CD14-positive monocyte (primary cell): Measurements from ENCODE around the gene PSPC1. TPM values are rescaled to one million over a fixed set of nuclear protein-coding genes. Genes with fewer than 3 reads are reported as not detected.

ENCODE experiments used
- DNase-seq, 3 donors: peaks; one replicate each; pipeline ENCODE4 v3.0.0-alpha.2; 2011 to 2022
- H2AFZ ChIP-seq: 2 replicates; pipeline ENCODE4 v1.6.0; 2012; ENCODE audit warnings: mild to moderate bottlenecking, low read depth, low read length, inconsistent platforms; ENCODE audit not compliant: insufficient read depth, poor library complexity, severe bottlenecking
- H3K27ac ChIP-seq, 2 donors: 1 replicate in 1 of 2; 2 replicates in 1 of 2; pipeline ENCODE4 v1.5.1; 2012 to 2013; ENCODE audit warnings: low read length in 2 of 2, control low read depth in 1 of 2, inconsistent platforms in 1 of 2, low read depth in 1 of 2, mild to moderate bottlenecking in 1 of 2
- H3K27me3 ChIP-seq, 2 donors: one replicate each; pipeline versions ENCODE4 v1.6.0 to v1.6.1; 2011 to 2013; ENCODE audit warnings: low read length in 2 of 2; ENCODE audit not compliant: control insufficient read depth in 2 of 2, insufficient read depth in 2 of 2
- H3K36me3 ChIP-seq, 2 donors: replicated peaks in 1 of 2; 1 replicate in 1 of 2; 2 replicates in 1 of 2; pipeline versions ENCODE4 v1.5.1 to v1.6.1; 2012 to 2013; ENCODE audit warnings: low read length in 2 of 2, control low read depth in 1 of 2, inconsistent platforms in 1 of 2, mild to moderate bottlenecking in 1 of 2; ENCODE audit not compliant: insufficient read depth in 2 of 2, control insufficient read depth in 1 of 2
- H3K4me1 ChIP-seq, 2 donors: 1 replicate in 1 of 2; 2 replicates in 1 of 2; pipeline versions ENCODE4 v1.5.1 to v1.6.1; 2012 to 2013; ENCODE audit warnings: low read length in 2 of 2, control low read depth in 1 of 2, inconsistent platforms in 1 of 2, mild to moderate bottlenecking in 1 of 2, moderate library complexity in 1 of 2; ENCODE audit not compliant: insufficient read depth in 2 of 2, control insufficient read depth in 1 of 2
- H3K4me2 ChIP-seq: replicated peaks from 2 replicates; pipeline ENCODE3; 2012; ENCODE audit warnings: low read length, moderate library complexity, mild to moderate bottlenecking; ENCODE audit not compliant: poor library complexity, severe bottlenecking; ENCODE audit errors: extremely low read depth
- H3K4me3 ChIP-seq, 3 experiments: fragments of 200-600 bp in 1 of 3; sonication (generic) in 1 of 3; replicated peaks in 1 of 3; 1 replicate in 2 of 3; 2 replicates in 1 of 3; pipeline ENCODE4 v1.5.1; 2011 to 2013; ENCODE audit warnings: low read length in 3 of 3, mild to moderate bottlenecking in 3 of 3, control low read depth in 2 of 3, low read depth in 2 of 3, inconsistent platforms in 1 of 3, moderate library complexity in 1 of 3
- H3K79me2 ChIP-seq: 2 replicates; pipeline ENCODE4 v1.6.0; 2012; ENCODE audit warnings: mild to moderate bottlenecking, control low read depth, inconsistent platforms, low read length, moderate library complexity; ENCODE audit not compliant: insufficient read depth
- H3K9ac ChIP-seq: 2 replicates; pipeline ENCODE4 v1.6.0; 2017; ENCODE audit warnings: low read length, mild to moderate bottlenecking; ENCODE audit not compliant: insufficient read depth, poor library complexity, severe bottlenecking
- H3K9me3 ChIP-seq, 2 donors: replicated peaks in 1 of 2; 1 replicate in 1 of 2; 2 replicates in 1 of 2; pipeline versions ENCODE4 v1.5.1 to v1.6.1; 2012 to 2013; ENCODE audit warnings: low read length in 2 of 2, control low read depth in 1 of 2; ENCODE audit not compliant: control insufficient read depth in 1 of 2, insufficient read depth in 1 of 2
- H4K20me1 ChIP-seq: 2 replicates; pipeline ENCODE4 v1.6.0; 2012; ENCODE audit warnings: mild to moderate bottlenecking, low read length, control low read depth, moderate library complexity; ENCODE audit not compliant: insufficient read depth
- H3K27ac Mint-ChIP-seq, 7 donors: one replicate each; pipeline ENCODE4 v1.8.0; 2020; ENCODE audit warnings: mild to moderate bottlenecking in 7 of 7, mixed read lengths in 7 of 7, moderate library complexity in 6 of 7, inconsistent platforms in 2 of 7
- H3K27me3 Mint-ChIP-seq, 3 donors: one replicate each; pipeline ENCODE4 v1.8.0; 2021 to 2022; ENCODE audit warnings: low read depth in 3 of 3, mild to moderate bottlenecking in 3 of 3, mixed read lengths in 3 of 3, moderate library complexity in 3 of 3, inconsistent platforms in 1 of 3
- H3K36me3 Mint-ChIP-seq, 2 donors: one replicate each; pipeline ENCODE4 v1.8.0; 2020; ENCODE audit warnings: mixed read lengths in 2 of 2, inconsistent platforms in 1 of 2, mild to moderate bottlenecking in 1 of 2
- H3K4me1 Mint-ChIP-seq: one replicate; pipeline ENCODE4 v1.8.0; 2020; ENCODE audit warnings: mild to moderate bottlenecking, mixed read lengths
- H3K4me3 Mint-ChIP-seq, 2 donors: one replicate each; pipeline ENCODE4 v1.8.0; 2020; ENCODE audit warnings: mild to moderate bottlenecking in 2 of 2, mixed read lengths in 2 of 2, moderate library complexity in 1 of 2
- H3K9me3 Mint-ChIP-seq, 7 donors: one replicate each; pipeline ENCODE4 v1.8.0; 2020 to 2022; ENCODE audit warnings: mixed read lengths in 7 of 7, mild to moderate bottlenecking in 6 of 7, moderate library complexity in 6 of 7, inconsistent platforms in 2 of 7
- WGBS: methylation state at CpG from one replicate; pipeline ENCODE4 v1.1.5; 2013; ENCODE audit warnings: missing lambda C conversion rate; ENCODE audit not compliant: insufficient coverage; 5-methylcytosine and 5-hydroxymethylcytosine counted together
- intact Hi-C, 2 donors: fragments of 100-400 bp; cut with micrococcal nuclease; formaldehyde crosslinking; loops; one replicate each; pipeline versions ENCODE4 v1.15.0 to v1.15.1; 2023
- polyA plus RNA-seq, 3 donors: library from polyadenylated mRNA; depleted of rRNA in 1 of 3; unstranded in 2 of 3; stranded (reverse) in 1 of 3; fragments of 300-500 nt in 2 of 3; fragments of >200 nt in 1 of 3; fragmentation: Illumina TruSeq in 2 of 3; gene quantifications; 1 replicate in 2 of 3; 2 replicates in 1 of 3; pipeline ENCODE4 v1.2.3, GENCODE V29; 2012 to 2021
- TF ChIP-seq, protein P1 (sequence below): fragments of 200-600 bp; IDR thresholded peaks from one replicate; pipeline ENCODE4 v1.8.0; 2022; ENCODE audit warnings: antibody characterized with exemption, mild to moderate bottlenecking

The PSPC1 gene
- polyA plus RNA-seq, 3 donors = 17.3 to 34.4 (median 19.4) TPM

GRCh38 chr13:19665427-19665859 lies 117.3 kb downstream of the PSPC1 start:
- peaks cover 92 to 99% of the 10 kb centered on the region in 2 donors for H3K36me3 ChIP-seq
- H3K9me3 ChIP-seq = no peaks in the 10 kb centered on the region
- no peaks in the 10 kb centered on the region for H3K4me1 ChIP-seq
- TF ChIP-seq, protein P1, sequence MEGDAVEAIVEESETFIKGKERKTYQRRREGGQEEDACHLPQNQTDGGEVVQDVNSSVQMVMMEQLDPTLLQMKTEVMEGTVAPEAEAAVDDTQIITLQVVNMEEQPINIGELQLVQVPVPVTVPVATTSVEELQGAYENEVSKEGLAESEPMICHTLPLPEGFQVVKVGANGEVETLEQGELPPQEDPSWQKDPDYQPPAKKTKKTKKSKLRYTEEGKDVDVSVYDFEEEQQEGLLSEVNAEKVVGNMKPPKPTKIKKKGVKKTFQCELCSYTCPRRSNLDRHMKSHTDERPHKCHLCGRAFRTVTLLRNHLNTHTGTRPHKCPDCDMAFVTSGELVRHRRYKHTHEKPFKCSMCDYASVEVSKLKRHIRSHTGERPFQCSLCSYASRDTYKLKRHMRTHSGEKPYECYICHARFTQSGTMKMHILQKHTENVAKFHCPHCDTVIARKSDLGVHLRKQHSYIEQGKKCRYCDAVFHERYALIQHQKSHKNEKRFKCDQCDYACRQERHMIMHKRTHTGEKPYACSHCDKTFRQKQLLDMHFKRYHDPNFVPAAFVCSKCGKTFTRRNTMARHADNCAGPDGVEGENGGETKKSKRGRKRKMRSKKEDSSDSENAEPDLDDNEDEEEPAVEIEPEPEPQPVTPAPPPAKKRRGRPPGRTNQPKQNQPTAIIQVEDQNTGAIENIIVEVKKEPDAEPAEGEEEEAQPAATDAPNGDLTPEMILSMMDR = no peak
- no peaks in the 10 kb centered on the region for H3K9me3 Mint-ChIP-seq
- 97% methylated on average over 14 of the region's 14 CpGs for WGBS
- no peaks in the 10 kb centered on the region for H3K4me1 Mint-ChIP-seq
- no peaks in the 10 kb centered on the region for H3K27me3 Mint-ChIP-seq
- peaks cover 83 to 98% of the 10 kb centered on the region in 2 donors for H3K36me3 Mint-ChIP-seq
- no peak for DNase-seq
- peaks cover 10% of the 10 kb centered on the region for H4K20me1 ChIP-seq
- H3K4me3 Mint-ChIP-seq = no peak overlapping the region
- no peak overlapping the region for H3K9ac ChIP-seq
- H2AFZ ChIP-seq = no peak overlapping the region
- no peak overlapping the region for H3K27ac ChIP-seq
- no peak overlapping the region for H3K4me2 ChIP-seq
- H3K27me3 ChIP-seq = no peaks in the 10 kb centered on the region
- intact Hi-C loops = no loop called here
- no peak overlapping the region for H3K4me3 ChIP-seq
- peak overlapping the region in 1 of 7 donors; percentile 16 for H3K27ac Mint-ChIP-seq
- H3K79me2 ChIP-seq = no peaks in the 10 kb centered on the region

DNA sequence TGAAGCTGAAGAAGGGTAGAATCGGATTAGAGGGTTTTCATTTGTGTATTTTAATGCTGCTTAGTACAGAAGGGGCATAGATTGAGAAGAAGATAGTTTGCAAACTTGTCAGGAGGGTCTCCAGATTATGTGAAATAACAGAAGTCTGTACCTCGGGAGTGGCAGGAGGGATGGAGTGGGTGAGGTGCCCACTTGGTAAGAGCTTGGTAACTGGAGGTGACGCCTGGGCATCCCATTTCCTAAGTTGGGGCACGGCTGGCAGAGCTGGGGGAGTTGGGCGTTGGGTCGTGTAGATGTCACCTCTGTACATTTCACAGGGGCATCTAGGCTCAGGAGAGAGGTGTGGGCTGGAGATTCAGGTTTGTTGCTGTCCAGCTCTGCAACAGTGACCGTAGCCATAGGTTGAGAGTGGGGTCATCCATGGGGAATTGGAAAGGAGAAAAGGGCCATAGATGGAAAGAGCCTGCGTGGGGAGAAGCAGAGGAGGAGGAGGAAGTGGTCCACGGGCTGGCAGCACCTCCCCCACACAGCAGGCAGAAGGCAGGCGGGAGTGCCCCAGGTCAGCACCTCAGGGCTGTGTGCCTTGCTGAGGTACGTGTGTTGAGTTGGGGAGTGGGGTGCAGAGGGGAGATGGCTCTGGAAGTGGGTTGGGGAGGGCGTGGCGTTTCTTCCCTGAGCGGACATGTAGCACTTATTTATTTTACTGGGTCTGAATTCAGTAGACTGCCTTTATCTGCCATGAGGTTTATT lies 118.1 kb downstream of the PSPC1 start:
- H3K36me3 ChIP-seq = peaks cover 89 to 99% of the 10 kb centered on the region in 2 donors
- no peak overlapping the region for H3K4me3 ChIP-seq
- 78% methylated on average over 10 of the region's 14 CpGs for WGBS
- peak overlapping the region in 3 of 7 donors; percentile 8 to 56 (median 10) for H3K27ac Mint-ChIP-seq
- peaks cover 80 to 97% of the 10 kb centered on the region in 2 donors for H3K36me3 Mint-ChIP-seq
- H3K4me1 ChIP-seq = no peaks in the 10 kb centered on the region
- no peak overlapping the region for H3K27ac ChIP-seq
- TF ChIP-seq, protein P1 = no peak
- H3K4me1 Mint-ChIP-seq = no peaks in the 10 kb centered on the region
- intact Hi-C loops = no loop called here
- no peaks in the 10 kb centered on the region for H3K27me3 ChIP-seq
- no peaks in the 10 kb centered on the region for H3K79me2 ChIP-seq
- H3K9me3 ChIP-seq = no peaks in the 10 kb centered on the region
- DNase-seq = no peak
- no peaks in the 10 kb centered on the region for H3K27me3 Mint-ChIP-seq
- H2AFZ ChIP-seq = no peak overlapping the region
- H3K4me2 ChIP-seq = no peak overlapping the region
- H3K9me3 Mint-ChIP-seq = no peaks in the 10 kb centered on the region
- H3K9ac ChIP-seq = no peak overlapping the region
- H3K4me3 Mint-ChIP-seq = no peak overlapping the region
- peaks cover 5% of the 10 kb centered on the region for H4K20me1 ChIP-seq
